ENCODE results near the gene MFNG. TPM values are rescaled to one million over a fixed set of nuclear protein-coding genes. Genes with fewer than 3 reads are reported as not detected.

MFNG gene
- total RNA-seq, 1 experiment from 2014 or later = 4.5 TPM

- no peak overlapping the region for H3K27ac ChIP-seq (ENCODE audit: low read depth, low read length)
- ChIA-PET CTCF (interaction anchor here (1.5 kb wide), 1 partner anchor 18 kb away, joined by 3 read pairs; no protein-coding TSS in a partner anchor), POLR2A (no interaction called here), RAD21 (ENCODE audit: low non-redundant PET in 1 of 2, low total read pairs in 2 of 2, uncharacterized antibody in 2 of 2, unreplicated experiment in 2 of 2) (no interaction called here)
- H3K27me3 ChIP-seq (ENCODE audit: insufficient read depth, low read length) = no peaks in the 10 kb centered on the region
- H3K36me3 ChIP-seq (ENCODE audit: control insufficient read depth in 1 of 2, insufficient read depth in 2 of 2, low read length in 2 of 2) = peaks cover 0 to 7% of the 10 kb centered on the region in 2 experiments; a peak in 2 of 4 replicates
- DNase-seq (ENCODE audit: low read depth, low spot score) (no peak), ATAC-seq (no peak)
- no peak overlapping the region for H2AFZ ChIP-seq (ENCODE audit: low read depth, low read length, poor library complexity, severe bottlenecking)
- H3K4me1 ChIP-seq (ENCODE audit: control insufficient read depth in 1 of 2, insufficient read depth in 2 of 2, low read length in 2 of 2) = peaks cover 15 to 40% of the 10 kb centered on the region in 2 experiments
- TF ChIP-seq REST (IDR thresholded peaks at IDR 0.05; ENCODE audit: low read depth) (no peak), CTCF (IDR thresholded peaks at IDR 0.05 in 2 of 3, conservative IDR thresholded peaks at IDR 0.05 in 1 of 3; ENCODE audit: borderline replicate concordance in 1 of 3, insufficient read depth in 1 of 3, low read depth in 2 of 3, low read length in 2 of 3) (no peak), SIN3A (IDR thresholded peaks at IDR 0.05; ENCODE audit: low read depth) (no peak)
- no peaks in the 10 kb centered on the region for H3K9me3 ChIP-seq (ENCODE audit: control insufficient read depth in 1 of 2, insufficient read depth in 1 of 2, low read depth in 1 of 2, low read length in 2 of 2)
- BruUV-seq (replicated peaks) = no TSS peak
- H4K20me1 ChIP-seq (ENCODE audit: insufficient read depth) = no peaks in the 10 kb centered on the region
- H3K4me2 ChIP-seq (ENCODE audit: low read length) = no peak overlapping the region
- no peak overlapping the region for H3K4me3 ChIP-seq (replicated peaks in 1 of 2; ENCODE audit: low read depth in 1 of 2, low read length in 2 of 2)
- no peaks in the 10 kb centered on the region for H3K9me2 ChIP-seq (ENCODE audit: insufficient read depth)
- H3K9ac ChIP-seq (ENCODE audit: low read length) = no peak overlapping the region
- intact Hi-C loops (cut with micrococcal nuclease) = no loop called here
- no peaks in the 10 kb centered on the region for H3K79me2 ChIP-seq (ENCODE audit: insufficient read depth, low read length)
These were observed 3.8 kb upstream of the MFNG start for GRCh38 chr22:37489983-37490382.

All from HCT116 (cell line).